ENCODE results near the gene L2HGDH. TPM values are rescaled to one million over a fixed set of nuclear protein-coding genes. Genes with fewer than 3 reads are reported as not detected.
A peak's percentile ranks its signal among the peaks of the same experiment; 100 is the strongest.

L2HGDH gene
- polyA plus RNA-seq, 3 donors from 2014 or later, result 2.4 to 6.4 (median 3.5) TPM

DNA sequence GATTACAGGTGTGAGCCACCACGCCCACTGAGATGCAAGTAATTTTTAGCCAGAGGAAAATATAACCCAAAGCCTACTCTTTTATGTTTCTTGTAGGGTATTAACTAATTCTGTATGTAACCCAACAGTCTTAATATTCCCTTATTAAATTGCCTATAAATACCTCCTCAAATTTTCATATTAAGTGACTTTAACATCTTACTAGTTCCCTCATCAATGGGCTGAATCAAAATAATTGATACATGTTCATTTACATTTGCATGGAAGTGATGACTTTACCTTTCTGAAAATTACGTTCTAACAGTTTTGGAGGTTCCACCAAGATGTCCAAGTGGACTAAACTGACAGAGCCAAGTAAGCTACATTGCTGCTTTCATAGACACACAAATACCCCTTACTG is 83.7 kb downstream of the L2HGDH start:
- DNase-seq, result no peak
- peak overlapping the region in 1 of 5 donors; percentile 35 for H3K4me3 Mint-ChIP-seq

DNA sequence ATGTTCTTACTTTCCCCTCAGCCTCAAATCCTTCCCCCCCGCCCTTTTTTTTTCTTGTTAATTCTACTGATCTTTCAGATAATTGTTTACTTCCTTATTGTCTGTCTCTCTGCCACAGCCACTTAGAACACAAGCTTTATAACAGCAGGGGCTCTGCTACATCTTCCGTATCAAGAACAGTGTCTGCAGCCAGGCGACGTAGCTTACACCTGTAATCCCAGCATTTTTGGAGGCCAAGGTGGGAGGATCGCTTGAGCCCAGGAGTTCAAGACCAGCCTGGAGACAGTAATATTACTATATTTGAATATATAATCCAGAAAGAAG is 86.1 kb downstream of the L2HGDH start:
- peaks cover 71 to 89% of the 10 kb centered on the region in 2 donors for H3K4me1 Mint-ChIP-seq
- peak overlapping the region in 2 of 5 donors; percentile 16 to 41 for H3K4me3 Mint-ChIP-seq
- DNase-seq, result no peak
- peaks cover 0 to 5% (median 5%) of the 10 kb centered on the region in 3 donors for H3K36me3 Mint-ChIP-seq
- peak overlapping the region in 5 of 6 donors; percentile 14 to 46 (median 31) for H3K27ac Mint-ChIP-seq
- no peaks in the 10 kb centered on the region for H3K9me3 Mint-ChIP-seq
- H3K27me3 Mint-ChIP-seq (ENCODE audit: low read depth in 3 of 3), result peaks cover 0 to 9% (median 2%) of the 10 kb centered on the region in 3 donors

More for the DNA sequence above, 83.7 kb downstream of the L2HGDH start:
- peaks cover 58 to 73% of the 10 kb centered on the region in 2 donors for H3K4me1 Mint-ChIP-seq
- peak overlapping the region in 2 of 6 donors; percentile 17 to 32 for H3K27ac Mint-ChIP-seq
- H3K27me3 Mint-ChIP-seq (ENCODE audit: low read depth in 3 of 3), result peaks cover 0 to 11% (median 5%) of the 10 kb centered on the region in 3 donors
- H3K9me3 Mint-ChIP-seq, result no peaks in the 10 kb centered on the region
- peaks cover 0 to 2% (median 0%) of the 10 kb centered on the region in 3 donors for H3K36me3 Mint-ChIP-seq

DNA sequence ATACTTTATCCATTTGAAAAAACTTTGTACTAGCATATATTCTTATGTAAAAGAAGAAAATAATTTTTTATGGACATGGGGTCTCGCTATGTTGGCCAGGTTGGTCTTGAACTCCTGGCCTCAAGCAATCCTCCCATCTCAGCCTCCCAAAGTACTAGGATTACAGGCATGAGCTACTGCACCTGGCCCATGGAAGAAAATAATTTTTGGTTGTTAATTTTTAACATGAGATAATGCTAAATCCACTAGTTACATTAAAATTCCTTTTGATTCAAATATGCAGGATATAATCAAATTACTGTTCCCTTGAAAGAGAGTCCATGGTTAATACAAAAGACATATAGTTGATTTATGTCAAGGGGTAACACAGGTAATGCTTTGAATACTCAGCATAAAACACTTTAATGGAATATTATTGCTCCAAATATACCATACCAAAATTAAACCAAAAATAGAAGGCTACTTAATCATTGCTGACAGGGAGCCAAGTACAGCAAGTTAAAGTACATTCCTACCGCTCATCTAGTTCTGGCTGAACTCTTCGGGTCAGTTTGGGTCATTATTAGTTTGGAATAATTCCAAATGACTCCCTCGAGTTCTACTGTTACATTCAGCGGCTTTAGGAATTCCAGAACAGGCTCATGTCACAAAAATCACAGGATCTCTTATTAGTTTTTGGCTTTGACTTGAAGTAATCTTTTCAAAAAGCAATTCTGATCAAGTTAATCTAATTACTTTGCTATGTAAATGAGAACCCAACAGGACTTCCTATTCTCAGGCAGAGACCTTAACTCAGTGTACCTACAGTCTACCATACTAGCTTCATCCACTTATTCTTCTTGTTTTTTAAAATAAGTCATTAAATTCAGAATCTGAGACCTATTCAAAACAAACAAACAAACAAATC is 86.7 kb downstream of the L2HGDH start:
- DNase-seq, result no peak
- Mint-ChIP-seq H3K27ac (peak overlapping the region in 5 of 6 donors; percentile 14 to 46 (median 31)), H3K36me3 (peaks cover 0 to 5% (median 5%) of the 10 kb centered on the region in 3 donors), H3K4me1 (peaks cover 70 to 89% of the 10 kb centered on the region in 2 donors), H3K9me3 (no peaks in the 10 kb centered on the region), H3K27me3 (ENCODE audit: low read depth in 3 of 3) (peaks cover 0 to 3% (median 0%) of the 10 kb centered on the region in 3 donors), H3K4me3 (peak overlapping the region in 2 of 5 donors; percentile 16 to 41)

DNA sequence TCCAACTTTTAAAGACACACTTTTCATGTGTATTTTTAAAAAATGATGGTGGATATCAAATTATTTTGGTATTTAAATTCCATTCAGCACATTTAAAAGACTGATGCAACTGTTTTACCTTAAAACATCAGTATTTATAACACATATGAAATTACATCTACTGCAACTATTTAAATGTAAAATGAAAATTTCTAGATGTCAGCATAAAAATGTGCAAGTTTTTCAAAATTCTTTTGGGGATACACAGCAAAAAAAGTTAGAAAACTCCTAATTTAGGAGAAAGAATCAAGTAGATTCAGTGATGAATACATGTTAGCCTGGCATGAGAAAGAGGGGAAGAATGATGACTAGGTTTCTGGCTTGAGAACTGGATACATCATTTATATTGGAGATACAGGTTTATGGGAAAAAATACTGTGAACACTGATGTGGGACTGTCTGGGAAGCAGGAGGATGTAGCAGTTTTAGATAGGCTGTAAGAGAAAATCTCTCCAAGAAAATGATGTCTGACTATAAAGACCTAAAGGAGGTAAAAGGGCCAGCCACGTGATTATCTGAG is 89.9 kb downstream of the L2HGDH start:
- DNase-seq, result no peak
- Mint-ChIP-seq H3K4me3 (no peak overlapping the region), H3K36me3 (peaks cover 0 to 5% (median 3%) of the 10 kb centered on the region in 3 donors), H3K4me1 (peaks cover 61 to 89% of the 10 kb centered on the region in 2 donors), H3K27ac (peak overlapping the region; percentile 2 to 60 (median 47)), H3K27me3 (ENCODE audit: low read depth in 3 of 3) (peaks cover 0 to 2% (median 0%) of the 10 kb centered on the region in 3 donors), H3K9me3 (no peaks in the 10 kb centered on the region)

DNA sequence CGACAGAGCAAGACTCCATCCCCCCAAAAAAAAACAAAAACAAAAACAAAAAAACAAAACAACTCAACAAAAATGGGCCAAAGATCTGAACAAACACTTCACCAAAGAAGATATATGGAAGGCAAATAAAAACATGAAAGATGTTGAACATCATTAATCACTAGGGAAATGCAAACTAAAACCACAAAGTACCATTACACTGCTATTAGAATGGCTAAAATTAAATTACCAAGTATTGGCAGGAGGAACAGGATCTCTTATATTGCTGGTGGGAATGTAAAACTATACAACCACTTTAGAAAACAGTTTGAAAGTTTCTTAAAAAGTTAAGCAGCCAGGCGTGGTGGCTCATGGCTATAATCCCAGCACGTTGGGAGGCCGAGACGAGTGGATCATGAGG is 93.5 kb downstream of the L2HGDH start:
- Mint-ChIP-seq H3K4me3 (no peak overlapping the region), H3K36me3 (peaks cover 0 to 5% (median 3%) of the 10 kb centered on the region in 3 donors), H3K27ac (peak overlapping the region in 1 of 6 donors; percentile 54), H3K27me3 (ENCODE audit: low read depth in 3 of 3) (peaks cover 0 to 2% (median 0%) of the 10 kb centered on the region in 3 donors), H3K9me3 (no peaks in the 10 kb centered on the region), H3K4me1 (peaks cover 46 to 72% of the 10 kb centered on the region in 2 donors)
- DNase-seq, result no peak

DNA sequence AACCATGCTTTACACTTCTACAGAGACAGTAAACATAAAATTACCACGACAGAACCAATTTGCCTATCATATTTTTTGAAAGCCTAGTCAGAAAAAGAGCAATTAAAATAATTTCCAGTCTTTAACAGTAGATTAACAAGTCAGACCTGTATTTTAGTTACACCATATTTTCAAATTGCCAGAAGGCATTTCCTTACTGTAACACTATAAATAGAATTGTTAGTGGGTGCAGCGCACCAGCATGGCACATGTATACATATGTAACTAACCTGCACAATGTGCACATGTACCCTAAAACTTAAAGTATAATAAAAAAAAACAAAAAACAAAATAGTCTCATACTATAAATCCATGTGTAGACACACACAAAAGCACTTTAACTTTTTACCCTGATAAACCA is 96.6 kb downstream of the L2HGDH start:
- DNase-seq, result no peak
- Mint-ChIP-seq H3K4me1 (peaks cover 33 to 72% of the 10 kb centered on the region in 2 donors), H3K9me3 (no peaks in the 10 kb centered on the region), H3K27ac (no peak overlapping the region), H3K36me3 (no peaks in the 10 kb centered on the region), H3K4me3 (no peak overlapping the region), H3K27me3 (ENCODE audit: low read depth in 3 of 3) (peaks cover 0 to 2% (median 0%) of the 10 kb centered on the region in 3 donors)

DNA sequence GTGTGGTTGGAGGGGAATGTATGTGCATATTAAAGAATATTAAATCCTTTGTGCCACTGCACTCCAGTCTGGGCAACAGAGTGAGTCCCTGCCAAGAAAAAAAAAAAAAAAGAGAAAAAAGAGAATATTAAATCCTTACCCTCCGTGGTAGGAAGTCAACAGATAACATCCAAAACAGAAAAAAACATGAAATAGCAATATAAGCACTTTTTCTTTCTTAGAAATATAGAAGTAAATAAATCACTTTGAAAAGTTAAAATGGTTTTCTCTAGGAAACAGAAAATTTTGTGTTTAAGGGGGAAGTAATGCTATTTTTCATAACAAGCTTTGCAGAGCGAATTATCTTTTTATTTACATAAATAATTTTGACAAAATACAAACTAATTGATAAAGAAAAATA is 98.2 kb downstream of the L2HGDH start:
- no peak overlapping the region for H3K4me3 Mint-ChIP-seq
- H3K27ac Mint-ChIP-seq, result no peak overlapping the region
- DNase-seq, result no peak

DNA sequence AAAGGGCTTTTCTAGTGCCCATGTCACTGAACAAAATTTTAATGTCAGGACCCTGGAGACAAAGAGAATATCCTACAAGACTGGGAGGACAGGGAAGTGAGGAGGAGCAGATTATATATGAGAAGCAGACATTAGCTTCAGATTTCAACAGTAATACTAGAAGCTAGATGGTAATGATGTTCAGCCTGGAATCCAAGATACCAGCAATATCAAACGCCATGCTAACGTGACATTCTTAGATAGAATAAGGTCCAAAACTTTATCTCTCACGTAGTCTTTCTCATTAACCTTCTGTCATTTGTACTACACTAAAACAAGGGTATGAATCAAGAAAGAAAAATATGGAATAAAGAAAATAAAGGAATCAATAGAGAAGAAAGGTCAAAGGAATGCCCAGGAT is 99.3 kb downstream of the L2HGDH start:
- Mint-ChIP-seq H3K4me1 (peaks cover 19 to 70% of the 10 kb centered on the region in 2 donors), H3K27ac (peak overlapping the region in 3 of 6 donors; percentile 13 to 65 (median 18)), H3K4me3 (no peak overlapping the region), H3K36me3 (no peaks in the 10 kb centered on the region), H3K9me3 (no peaks in the 10 kb centered on the region), H3K27me3 (ENCODE audit: low read depth in 3 of 3) (peaks cover 0 to 4% (median 0%) of the 10 kb centered on the region in 3 donors)
- DNase-seq, result no peak

More for the DNA sequence above, 98.2 kb downstream of the L2HGDH start:
- H3K4me1 Mint-ChIP-seq, result peaks cover 24 to 74% of the 10 kb centered on the region in 2 donors
- H3K27me3 Mint-ChIP-seq (ENCODE audit: low read depth in 3 of 3), result peaks cover 0 to 2% (median 0%) of the 10 kb centered on the region in 3 donors
- H3K36me3 Mint-ChIP-seq, result no peaks in the 10 kb centered on the region
- H3K9me3 Mint-ChIP-seq, result no peaks in the 10 kb centered on the region

DNA sequence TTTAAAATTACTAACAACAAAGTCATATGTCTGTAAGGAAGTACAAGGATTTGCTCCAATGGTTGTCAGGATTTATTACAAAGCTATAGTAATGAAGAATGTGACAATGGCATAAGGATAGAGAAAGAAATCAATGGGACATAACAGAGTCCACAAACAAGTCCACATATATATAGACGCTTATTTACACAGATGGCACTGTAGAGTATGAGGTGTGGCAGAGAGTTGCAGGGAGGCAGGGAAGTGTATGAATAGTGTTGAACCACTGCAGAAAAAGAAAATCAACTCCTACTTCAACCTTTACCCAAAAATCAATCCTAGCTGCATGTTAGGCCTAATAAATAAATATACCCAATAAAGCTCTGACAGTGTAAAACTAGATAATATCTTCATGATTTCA is 102.0 kb downstream of the L2HGDH start:
- DNase-seq, result no peak
- H3K27ac Mint-ChIP-seq, result no peak overlapping the region
- H3K36me3 Mint-ChIP-seq, result no peaks in the 10 kb centered on the region
- peaks cover 0 to 5% (median 0%) of the 10 kb centered on the region in 3 donors for H3K27me3 Mint-ChIP-seq (ENCODE audit: low read depth in 3 of 3)
- no peaks in the 10 kb centered on the region for H3K9me3 Mint-ChIP-seq
- peaks cover 18 to 73% of the 10 kb centered on the region in 2 donors for H3K4me1 Mint-ChIP-seq
- no peak overlapping the region for H3K4me3 Mint-ChIP-seq

DNA sequence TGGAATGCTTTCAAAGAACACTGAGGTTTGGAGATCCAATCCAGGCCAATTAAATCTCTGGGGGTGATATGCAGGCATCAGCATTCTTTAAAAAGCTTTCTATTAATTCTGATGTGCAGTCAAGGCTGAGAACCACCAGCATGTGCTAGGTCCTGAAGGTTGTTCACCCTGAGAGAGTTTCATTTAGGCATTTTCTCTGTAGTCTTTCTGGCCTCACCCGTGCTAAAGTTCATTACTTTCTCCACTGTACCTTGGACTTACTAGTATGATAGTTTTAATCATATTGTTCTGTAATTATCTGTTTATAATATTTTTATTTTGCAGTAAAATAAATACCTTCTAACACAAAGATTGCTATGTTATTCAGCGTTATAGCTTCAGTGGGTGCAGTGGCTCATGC is 113.5 kb downstream of the L2HGDH start:
- peaks cover 0 to 19% (median 0%) of the 10 kb centered on the region in 3 donors for H3K36me3 Mint-ChIP-seq

DNA sequence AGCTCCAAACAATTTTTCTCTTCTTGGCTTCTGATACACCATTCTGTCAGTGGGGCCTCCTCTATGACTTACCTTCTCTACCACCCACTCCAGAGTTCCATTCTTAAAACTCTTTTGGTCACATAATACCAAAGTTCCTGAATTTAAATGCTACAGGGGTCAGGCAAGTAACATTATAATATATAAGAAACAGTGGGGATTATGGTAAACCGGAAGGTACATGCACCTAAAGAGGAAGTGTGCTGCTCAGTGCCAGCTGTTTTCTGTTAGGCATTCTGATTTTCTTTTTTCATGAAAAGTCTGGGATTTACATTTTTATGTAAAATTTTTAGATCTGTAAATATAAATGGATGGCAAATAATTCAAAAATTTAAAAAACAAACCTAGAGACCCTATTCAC is 120.5 kb downstream of the L2HGDH start:
- no peak for DNase-seq
- Mint-ChIP-seq H3K27ac (peak overlapping the region in 1 of 6 donors; percentile 21), H3K36me3 (peaks cover 0 to 9% (median 7%) of the 10 kb centered on the region in 3 donors)

More for the DNA sequence above, 113.5 kb downstream of the L2HGDH start:
- peaks cover 0 to 2% (median 0%) of the 10 kb centered on the region in 3 donors for H3K27me3 Mint-ChIP-seq (ENCODE audit: low read depth in 3 of 3)
- no peak overlapping the region for H3K27ac Mint-ChIP-seq
- no peaks in the 10 kb centered on the region for H3K9me3 Mint-ChIP-seq
- no peak overlapping the region for H3K4me3 Mint-ChIP-seq
- no peaks in the 10 kb centered on the region for H3K4me1 Mint-ChIP-seq
- no peak for DNase-seq

More for the DNA sequence above, 120.5 kb downstream of the L2HGDH start:
- Mint-ChIP-seq H3K27me3 (ENCODE audit: low read depth in 3 of 3) (peaks cover 0 to 3% (median 2%) of the 10 kb centered on the region in 3 donors), H3K9me3 (no peaks in the 10 kb centered on the region), H3K4me3 (no peak overlapping the region), H3K4me1 (peaks cover 0 to 6% of the 10 kb centered on the region in 2 donors)

All from immature natural killer cell (primary cell).